PC-9 (cell line): Measurements from ENCODE around the gene SPRY2.

Experiments used
- CTCF ChIP-seq: fragments of 200-600 bp; sonication (generic); conservative IDR thresholded peaks from 2 replicates; pipeline ENCODE4 v1.6.1; 2017; ENCODE audit warnings: mixed run types, antibody characterized with exemption, mild to moderate bottlenecking, moderate library complexity
- EZH2 ChIP-seq: fragments of 200-600 bp; sonication (generic); IDR thresholded peaks from 2 replicates; pipeline ENCODE4 v1.8.0; 2017; ENCODE audit warnings: antibody characterized with exemption, low read depth

- TF ChIP-seq CTCF: no peak
- no peak for TF ChIP-seq EZH2
These were observed 34.5 kb downstream of the SPRY2 start for GRCh38 chr13:80306337-80306972.
